GM21723 (cell line): ENCODE results near the gene ERGIC3.
"Not testable (repeated sequence)": the region's sequence is repeated elsewhere in the genome, so short reads cannot be mapped to it uniquely, and the experiment has no call there.

Source experiments
- ATAC-seq: cut with Tn5 transposase; IDR thresholded peaks from one replicate; pipeline ENCODE4 v1.9.1; 2021; ENCODE audit warnings: mild to moderate bottlenecking, moderate library complexity; ENCODE audit not compliant: unreplicated experiment

The ERGIC3 gene

DNA sequence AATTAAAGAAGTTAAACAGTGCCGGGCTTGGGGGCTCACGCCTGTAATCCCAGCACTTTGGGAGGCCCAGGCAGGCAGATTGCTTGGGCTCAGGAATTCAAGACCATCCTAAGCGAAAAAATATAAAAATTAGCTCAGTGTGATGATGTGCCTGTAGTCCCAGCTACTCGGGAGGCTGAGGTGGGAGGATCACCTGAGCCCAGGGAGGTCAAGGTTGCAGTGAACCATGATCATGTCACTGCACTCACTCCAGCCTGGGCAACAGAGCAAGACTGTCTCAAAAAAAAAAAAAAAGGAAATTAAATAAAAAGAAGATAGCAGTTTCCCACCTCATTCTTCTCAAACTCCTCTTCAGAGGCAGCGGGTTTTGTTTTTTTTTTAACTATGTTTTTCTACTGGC, 24.1 kb upstream of the ERGIC3 start:
- not testable (repeated sequence) for ATAC-seq

DNA sequence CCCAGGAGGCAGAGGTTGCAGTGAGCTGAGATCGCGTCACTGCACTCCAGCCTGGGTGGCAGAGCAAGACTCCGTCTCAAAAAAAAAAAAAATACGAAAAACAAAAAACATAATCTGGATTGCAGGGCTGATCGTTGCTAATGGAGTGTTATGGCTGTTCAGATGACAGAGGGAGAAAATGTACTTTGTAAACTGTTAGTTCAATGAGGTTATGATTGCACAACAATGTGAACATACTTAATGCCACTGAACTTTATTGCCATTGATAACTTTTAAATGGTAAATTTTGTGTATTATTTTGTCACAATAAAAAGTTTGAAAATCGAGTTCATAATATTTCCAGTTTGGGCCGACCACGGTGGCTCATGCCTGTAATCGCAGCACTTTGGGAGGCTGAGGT, 22.9 kb upstream of the ERGIC3 start:
- no peak for ATAC-seq

DNA sequence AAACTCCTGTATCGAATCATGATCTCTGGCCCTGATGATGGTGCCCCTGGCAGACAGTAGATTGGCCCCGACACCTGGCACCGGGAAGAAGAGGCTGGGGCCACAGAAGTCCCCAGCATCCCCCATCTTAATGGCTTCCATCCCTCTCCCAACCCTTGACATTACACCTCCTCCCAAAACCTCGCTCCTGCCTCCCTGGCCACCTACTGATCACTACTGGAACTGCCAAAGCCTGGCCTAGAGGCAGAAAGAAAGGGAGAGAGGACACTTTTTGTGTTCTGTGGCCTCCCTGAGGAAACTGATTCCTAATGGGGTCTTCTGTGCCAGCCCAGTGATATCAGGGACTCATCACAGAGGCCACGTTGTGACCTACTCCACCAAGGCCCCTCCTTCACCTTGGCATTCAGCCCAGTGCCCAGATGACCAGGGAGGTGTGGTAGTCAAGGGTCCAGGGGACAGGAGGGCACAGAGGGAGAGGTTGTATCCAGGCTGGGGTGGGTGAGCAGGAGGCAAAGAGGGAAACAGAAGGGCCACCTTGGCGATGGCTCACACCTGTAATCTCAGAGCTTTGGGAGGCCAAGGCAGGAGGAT, 18.5 kb upstream of the ERGIC3 start:
- no peak for ATAC-seq

DNA sequence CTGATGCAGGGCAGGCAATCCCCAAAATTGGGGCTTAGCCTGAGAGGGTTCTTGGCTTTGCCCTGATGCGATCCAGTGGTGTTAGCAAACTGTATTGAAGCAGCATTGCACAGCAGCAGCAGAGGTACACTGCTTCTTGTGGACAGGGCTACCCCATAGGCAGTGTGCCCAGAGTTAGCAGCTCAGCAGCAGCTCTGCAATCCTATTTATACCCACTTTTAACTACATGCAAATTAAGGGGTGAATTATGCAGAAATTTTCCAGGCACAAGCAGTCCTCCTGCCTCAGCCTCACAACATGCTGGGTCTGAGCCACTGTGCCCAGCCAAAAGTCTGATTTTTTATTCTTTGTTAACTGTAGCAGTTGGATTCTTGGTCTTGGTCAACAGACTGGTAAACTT, 16.2 kb upstream of the ERGIC3 start:
- ATAC-seq: no peak

DNA sequence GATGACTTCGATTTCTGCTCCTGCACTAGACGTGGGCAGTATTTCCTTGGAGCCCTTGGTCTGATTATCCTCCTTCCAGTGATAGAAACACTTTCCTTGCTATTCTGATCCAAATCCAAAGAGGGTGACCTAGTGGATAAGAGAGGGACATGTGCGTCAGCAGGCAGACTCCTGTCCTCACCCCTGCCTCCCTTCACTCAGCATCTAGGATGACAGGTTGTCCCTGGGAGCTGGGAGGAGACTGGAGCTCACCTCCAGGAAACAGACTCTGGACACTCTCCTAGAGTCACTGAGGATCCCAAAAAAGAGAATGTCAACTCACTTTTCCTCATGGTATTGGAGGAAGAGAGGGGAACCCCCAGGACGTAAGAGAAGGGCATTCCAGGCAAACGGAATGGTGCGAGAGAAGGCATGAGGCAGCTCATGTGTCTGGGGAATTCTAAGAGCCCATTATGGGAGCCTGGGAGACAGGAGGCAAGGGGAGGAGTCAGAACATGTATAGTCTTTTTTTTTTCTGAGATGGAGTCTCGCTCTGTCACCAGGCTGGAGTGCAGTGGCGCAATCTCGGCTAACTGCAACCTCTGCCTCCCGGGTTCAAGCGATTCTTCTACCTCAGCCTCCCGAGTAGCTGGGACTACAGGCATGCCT, 14.6 kb upstream of the ERGIC3 start:
- no peak for ATAC-seq

DNA sequence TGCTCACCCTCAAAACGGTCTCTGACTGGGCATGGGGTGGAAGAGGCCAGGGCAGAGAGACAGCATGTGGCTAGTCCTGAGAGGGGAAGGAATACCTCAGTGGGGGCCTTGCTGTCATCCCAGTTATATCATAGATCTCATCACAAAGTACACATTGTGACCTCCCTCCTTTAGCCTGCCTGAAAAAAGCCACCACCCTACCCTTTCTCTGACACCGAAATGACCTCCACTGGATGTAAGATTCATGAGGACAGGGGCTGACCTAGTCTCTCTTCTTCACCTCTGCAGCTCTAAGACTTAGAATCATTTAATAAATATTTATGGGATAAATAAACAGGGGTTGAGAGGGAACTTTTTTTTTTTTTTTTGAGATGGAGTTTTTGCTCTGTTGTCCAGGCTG, 12.3 kb upstream of the ERGIC3 start, which contains the start of gene C20orf173:
Gene C20orf173 (minus strand): TSS at position 101 of the 400 bp plus-strand sequence. CDS start 279 bp downstream, outside the sequence.
- no peak for ATAC-seq

DNA sequence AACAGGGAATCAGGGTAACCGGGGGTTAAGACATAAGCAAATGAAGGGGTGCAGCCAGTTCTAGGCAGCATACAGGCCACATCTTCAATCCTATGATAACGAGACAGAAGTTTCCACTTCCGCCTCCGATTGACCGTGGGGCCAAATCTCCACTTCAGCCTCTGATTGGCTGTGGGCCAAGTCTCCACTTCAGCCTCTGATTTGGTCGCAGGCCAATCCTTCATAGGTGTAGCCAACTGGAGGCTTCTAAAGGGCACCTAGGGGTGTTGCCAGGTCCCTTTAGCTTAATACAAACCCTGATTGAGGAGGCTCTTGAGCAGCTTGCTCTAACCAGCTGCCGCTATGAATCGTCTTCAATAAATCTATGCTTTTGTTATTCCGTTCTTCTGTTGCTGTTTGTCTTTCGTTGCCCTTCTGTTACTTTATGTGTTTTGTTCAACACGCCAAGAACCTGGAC, 2.1 kb upstream of the ERGIC3 start:
- ATAC-seq: peak; percentile 65

DNA sequence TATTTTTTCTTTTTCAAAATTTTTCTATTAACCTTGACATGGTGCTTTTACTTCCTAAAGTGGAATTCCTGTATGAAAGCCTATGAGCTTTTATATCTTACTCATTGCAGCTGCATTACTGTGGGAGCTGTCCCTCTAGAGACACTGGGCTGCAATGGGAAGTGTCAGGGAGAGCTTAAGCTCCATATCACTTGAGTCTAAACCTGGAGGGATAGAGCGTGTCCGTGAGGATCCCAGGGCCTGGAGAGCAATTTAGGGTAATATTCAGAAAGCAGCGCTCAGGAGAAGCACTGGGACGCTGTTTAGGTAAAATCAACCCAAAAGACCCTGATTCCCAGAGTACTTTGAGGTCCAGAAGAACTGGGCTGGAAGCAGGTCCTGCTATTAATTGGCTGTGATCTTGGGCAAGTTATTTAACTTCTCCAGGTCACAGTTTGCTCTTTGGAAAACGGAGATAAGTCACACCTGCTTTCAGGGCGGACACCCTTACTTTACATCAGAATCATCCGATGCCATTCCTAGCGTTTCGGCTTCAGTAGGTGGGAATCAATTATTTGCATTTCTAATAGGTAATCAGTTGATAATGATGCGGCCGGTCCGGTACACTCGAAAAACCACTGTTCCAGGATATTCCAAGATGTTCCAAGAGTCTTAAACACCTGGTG, 628 bp upstream of the ERGIC3 start:
- no peak for ATAC-seq

DNA sequence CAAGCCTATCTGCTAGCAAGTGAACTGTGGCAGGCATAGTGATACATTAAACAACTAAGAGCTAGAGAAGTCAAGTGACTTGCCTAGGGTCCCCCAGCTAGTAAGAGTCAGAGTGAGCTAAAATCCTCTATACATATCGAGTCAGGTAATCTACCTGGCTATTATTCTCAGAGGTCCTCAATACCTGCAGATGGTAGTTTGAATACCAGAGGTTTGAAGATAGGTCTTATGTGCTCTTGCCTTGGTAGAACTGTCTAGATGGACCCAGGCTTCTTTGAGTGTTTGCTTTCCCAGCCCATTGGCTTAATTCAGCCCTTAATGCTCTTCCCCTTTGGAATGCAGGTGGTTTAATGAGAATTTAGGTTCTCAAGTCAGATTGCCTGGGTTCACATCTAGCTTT, 1.1 kb downstream of the ERGIC3 start:
- ATAC-seq: no peak

DNA sequence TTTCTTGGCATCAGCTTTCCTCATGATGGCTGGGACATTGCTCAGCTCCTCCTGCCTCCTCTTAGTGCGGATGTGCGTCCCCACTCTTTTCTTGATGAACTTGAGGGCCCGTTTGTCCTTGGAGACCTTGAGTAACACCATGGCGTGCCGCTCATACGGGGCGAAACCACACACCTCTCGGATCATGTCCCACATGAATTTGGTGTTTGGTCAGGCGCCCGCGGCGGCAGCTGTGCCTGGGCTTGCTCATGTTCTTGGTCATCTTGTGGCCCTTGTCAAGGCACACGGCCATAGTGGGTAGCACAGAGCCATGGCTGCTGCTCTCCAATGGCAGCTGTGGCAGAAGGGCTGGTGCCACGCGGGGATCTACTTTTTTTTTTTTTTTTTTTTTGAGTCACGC, 2.6 kb downstream of the ERGIC3 start:
- no peak for ATAC-seq

DNA sequence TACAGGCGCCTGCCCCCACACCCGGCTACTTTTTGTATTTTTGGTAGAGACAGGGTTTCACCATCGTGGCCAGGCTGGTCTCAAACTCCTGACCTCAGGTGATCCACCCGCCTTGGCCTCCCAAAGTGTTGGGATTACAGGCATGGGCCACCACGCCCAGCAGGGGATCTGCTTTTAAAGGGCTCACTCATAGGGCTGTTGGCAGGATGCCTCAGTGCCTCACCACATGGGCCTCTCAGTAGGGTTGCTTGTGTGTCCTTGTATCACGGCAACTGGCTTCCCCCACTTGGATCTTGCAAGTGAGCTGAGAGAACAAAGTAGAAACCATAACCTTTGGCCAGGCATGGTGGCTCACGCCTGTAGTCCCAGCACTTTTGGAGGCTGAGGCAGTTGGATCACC, 3.1 kb downstream of the ERGIC3 start:
- not testable (repeated sequence) for ATAC-seq

DNA sequence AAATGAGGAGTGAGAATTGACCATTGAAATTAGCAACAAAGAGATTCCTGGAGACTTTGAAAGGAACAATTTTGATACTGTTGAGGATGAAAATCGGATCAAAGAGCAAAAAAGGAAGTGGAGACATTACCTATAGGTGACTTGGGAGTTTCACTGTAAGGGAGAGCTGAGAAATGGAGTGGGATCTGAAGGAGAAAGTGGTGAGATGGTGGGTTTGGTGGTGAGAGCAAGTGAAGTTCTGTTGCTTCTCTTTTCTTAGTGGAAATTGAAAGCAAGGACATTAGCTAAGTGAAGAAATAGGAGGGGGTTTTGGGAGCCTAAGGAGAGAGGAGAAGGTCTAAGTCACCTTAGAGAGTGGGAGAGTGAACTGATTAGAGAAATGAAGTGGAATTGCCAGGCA, 4.2 kb downstream of the ERGIC3 start:
- no peak for ATAC-seq

DNA sequence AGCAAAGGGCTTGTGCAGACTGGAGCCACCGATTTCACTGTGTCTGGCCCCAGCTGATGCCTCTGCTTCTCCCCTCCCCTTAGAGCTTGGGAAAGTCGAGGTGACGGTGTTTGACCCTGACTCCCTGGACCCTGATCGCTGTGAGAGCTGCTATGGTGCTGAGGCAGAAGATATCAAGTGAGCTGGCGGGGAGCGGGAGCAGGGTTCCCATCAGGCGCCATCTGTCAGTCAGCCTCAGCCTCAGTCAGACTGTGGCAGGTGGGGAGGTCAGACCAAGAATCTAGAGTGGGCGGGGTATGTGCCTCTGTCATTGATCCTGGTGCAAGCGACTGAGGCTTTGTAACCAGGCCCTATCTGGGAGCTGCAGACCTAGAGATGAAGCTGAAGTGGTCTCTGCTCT, 5.5 kb downstream of the ERGIC3 start:
- ATAC-seq: no peak

DNA sequence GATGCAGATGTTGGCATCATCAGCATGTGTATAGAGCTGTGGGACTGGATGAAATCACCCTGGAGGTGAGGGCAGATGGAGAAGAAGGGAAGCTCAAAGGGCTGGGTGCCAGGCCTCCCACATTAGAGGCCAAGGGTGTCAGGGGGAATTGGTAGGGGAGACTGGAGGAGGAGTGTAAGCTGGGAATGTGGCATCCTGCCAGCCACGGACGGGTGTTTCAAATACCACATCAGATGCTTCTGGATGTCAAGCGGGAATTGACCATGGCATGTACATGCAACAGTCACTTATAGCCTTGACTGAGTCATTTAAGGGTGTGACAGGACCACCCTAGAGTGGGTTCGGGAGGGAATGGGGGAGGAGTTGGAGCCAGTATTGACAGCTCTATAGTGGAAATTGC, 9.6 kb downstream of the ERGIC3 start:
- no peak for ATAC-seq

DNA sequence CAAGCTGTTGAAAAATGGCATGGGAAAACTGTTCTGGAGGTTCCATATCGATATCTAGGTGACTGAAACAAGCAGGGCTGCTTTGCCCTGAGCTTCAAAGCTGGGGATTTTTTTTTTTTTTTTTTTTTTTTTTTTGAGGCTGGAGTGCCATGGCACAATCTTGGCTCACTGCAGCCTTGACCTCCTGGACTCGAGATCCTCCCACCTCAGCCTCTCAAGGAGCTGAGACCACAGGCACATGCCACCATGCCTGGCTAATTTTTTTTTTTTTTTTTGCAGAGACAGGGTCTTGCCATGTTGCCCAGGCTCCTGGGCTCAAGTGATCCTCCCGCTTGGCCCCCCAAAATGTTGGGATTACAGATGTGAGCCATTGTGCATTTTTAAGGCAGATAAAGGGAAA, 11.0 kb downstream of the ERGIC3 start:
- ATAC-seq: no peak

DNA sequence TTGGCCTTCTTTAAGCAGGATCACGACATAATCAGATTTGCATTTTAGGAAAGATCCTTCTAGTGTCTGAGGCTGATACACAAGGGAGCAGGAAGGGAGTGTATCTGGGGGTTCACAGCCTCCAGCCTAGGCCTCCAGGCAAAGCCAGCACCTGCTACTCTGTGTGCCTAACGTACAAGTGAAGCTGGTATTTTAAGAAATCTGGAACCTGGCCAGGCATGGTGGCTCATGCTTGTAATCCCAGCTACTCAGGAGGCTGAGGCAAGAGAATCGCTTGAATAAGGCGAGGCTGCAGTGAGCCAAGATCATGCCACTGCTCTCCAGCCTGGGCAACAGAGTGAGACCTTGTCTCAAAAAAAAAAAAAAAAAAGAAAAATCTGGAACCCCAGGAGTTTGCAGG, 13.6 kb downstream of the ERGIC3 start:
- not testable (repeated sequence) for ATAC-seq

DNA sequence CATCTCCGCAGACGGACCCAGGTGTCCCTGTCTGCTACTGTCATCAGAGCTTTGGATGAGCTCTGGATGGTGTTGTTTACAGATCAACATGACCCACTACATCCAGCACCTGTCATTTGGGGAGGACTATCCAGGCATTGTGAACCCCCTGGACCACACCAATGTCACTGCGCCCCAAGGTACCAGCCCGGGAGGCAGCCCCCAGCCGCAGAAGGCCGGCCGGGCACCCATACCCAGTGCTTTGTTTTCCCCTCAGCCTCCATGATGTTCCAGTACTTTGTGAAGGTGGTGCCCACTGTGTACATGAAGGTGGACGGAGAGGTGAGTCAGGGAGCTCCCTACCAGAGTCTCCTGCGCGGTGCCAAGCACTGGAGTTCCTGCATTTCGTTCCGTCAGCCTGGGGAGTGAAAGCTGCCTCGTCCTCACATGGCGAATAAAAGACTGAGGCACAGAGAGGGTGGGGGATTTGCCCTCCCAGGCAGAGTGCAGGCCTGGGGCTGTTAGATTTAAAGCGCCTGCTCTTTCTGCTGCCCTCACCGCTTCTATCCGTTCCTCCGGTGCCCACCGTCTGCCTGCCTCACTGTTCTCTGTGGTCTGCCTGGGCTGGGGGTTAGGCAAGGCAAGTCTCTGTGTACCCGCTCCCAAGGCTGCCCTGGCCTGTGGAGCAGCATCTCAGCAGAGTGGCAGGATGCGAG, 14.2 kb downstream of the ERGIC3 start:
- no peak for ATAC-seq

DNA sequence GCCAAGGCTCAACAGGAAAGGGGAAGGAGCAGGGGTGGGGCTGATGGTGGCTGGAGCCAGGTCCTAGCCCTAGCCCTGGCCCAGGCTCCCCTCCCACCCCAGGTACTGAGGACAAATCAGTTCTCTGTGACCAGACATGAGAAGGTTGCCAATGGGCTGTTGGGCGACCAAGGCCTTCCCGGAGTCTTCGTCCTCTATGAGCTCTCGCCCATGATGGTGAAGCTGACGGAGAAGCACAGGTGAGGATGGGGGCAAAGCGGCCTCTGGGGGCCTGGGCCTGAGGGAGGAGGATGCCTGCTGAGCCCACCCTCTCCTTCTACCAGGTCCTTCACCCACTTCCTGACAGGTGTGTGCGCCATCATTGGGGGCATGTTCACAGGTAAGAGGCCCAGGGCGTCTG, 15.0 kb downstream of the ERGIC3 start:
- ATAC-seq: no peak

DNA sequence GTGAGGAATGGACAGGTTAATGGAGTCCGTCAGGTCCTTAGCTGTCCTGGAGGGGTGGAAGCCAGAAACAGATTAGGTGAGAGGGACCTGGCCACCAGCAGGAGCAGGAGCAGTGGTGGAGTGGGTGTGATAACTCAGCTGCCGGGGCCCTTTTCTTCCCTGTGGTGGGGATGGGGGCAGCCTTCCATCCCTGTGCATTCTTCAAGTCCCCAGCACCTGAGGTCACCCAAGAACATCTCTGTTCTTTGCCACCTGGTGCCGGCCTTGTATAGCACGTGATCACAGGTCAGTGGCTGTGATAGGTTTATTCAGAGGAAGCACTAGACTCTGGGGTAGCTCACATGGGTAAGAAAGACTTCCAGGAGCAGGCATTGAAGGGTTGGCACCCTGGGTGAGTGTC, 16.6 kb downstream of the ERGIC3 start:
- no peak for ATAC-seq

DNA sequence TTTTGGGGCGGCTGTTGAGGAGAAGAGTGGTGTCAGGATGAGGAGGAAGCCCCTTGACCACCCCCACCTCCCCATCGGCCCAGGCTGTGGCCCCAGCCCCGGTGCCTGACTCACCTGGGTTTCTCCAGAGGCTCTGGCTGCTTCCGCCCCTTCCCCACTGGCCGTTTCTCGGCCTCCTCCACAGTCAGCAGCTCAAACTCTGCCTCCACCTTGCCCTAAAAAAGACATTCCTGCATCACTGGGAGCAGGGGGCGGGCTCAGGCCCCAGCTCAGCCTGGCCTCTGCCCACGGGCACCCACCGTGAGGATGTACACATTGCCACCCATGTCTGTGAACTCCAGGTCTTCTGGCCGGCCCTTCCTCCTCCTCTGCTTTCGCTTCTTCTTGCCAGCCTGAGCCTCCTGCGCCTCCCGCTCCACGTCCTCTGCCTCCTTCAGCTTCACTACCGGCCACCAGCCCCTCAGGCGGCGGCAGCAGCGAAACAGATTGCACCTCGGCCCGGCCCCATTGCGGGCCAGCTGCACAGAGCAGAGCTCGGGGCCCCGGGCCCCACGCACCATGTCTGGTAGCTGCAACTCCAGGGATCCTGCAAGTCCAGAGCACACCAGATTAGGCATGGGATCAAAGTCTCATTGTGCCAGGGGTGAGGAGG, 17.3 kb downstream of the ERGIC3 start:
- no peak for ATAC-seq

DNA sequence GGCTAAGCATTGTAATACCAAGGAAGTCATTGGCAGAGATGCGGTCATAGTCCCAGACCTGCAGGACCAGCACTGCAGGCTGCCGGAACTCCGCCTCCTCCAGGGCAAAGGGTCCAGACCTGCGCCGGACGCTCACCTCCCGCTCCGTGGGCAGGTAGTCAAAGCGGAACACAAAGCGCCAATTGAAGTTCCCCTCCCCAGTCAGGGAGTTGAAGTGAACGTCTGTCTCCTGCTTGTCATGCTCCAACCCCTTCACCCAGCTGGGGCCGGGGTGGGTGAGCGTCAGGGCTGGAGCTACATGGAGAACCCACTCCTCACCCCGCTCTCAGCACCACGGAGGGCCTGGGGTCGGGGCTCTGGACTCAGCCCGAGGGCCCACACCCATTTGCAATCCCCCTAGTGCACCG, 18.2 kb downstream of the ERGIC3 start:
- ATAC-seq: no peak
